ENCODE measurements around the gene ATP6V1B1. TPM values are rescaled to one million over a fixed set of nuclear protein-coding genes. Genes with fewer than 3 reads are reported as not detected.

ATP6V1B1 gene
- total and polyA plus RNA-seq, 2 of the 4 experiments (the other 2 are of a cell fraction), result 1.3 TPM; not detected in 1

DNA sequence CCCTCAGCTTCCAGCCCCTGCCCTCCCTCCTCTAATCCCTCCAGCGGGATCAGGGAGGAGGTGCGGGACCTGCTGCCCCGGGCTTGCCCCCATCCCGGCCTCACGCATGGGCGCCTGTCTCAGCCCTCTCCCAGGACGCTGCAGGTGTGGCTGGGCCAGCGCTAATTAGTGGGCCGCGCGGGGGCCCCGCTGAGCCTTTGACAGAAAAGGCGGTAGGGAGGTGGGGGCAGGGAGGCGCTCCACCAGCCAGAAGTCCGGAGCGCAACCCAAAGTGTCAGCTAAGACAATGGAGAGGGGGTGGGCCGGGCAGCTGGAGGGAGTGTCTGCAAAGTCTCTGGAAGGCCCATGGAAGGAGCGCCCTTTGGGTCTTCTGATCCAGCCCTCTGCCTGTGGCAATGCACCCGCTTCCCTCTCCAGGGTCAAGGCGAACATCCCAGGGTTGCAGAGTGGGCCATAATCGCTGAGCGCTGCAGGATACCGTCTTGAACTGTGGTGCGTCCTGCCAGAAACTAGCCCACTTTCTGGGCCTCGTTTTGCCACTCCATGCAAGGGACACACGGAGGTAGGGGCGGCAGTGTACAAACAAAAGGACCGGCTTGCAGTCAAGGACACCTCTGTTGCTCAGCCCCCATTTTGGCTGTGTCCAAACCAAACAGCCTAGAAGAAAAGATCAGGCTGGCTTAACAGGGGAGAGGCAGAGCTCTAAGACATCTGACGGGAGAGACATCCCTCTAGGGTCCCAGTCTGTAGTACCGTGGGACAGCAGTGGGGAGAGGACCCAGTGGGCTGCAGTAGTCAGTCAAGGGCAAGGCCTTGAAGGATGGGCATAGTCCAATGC is 3.5 kb downstream of the ATP6V1B1 start:
- intact Hi-C loops (cut with micrococcal nuclease), result no loop called here
- Histone ChIP-seq H4K20me1 (ENCODE audit: insufficient read depth, low read length) (no peaks in the 10 kb centered on the region; the same call in none of the 2 replicates), H2AFZ (replicated peaks; ENCODE audit: low read length, poor library complexity) (no peak overlapping the region), H4K91ac (ENCODE audit: insufficient read depth, low read depth, low read length) (no peak overlapping the region), H3K4me3 (ENCODE audit: insufficient read depth, low read depth, low read length) (no peak overlapping the region), H3K27ac (ENCODE audit: insufficient read depth, low read length) (no peak overlapping the region), H3K4me2 (ENCODE audit: low read depth, low read length) (no peak overlapping the region), H3K18ac (ENCODE audit: low read depth, low read length) (no peak overlapping the region), H3K14ac (replicated peaks; ENCODE audit: low read depth, low read length) (no peak overlapping the region), H3K27me3 (ENCODE audit: control insufficient read depth, insufficient read depth, low read length) (peaks cover 2% of the 10 kb centered on the region; the same call in 1 of the 2 replicates), H2BK120ac (ENCODE audit: low read depth, low read length) (no peak overlapping the region), H3K9ac (ENCODE audit: low read depth, low read length) (no peak overlapping the region), H3K4me1 (ENCODE audit: control insufficient read depth, insufficient read depth, low read length) (no peaks in the 10 kb centered on the region), H2AK5ac (ENCODE audit: low read depth, low read length) (no peak overlapping the region), H2BK15ac (ENCODE audit: low read depth, low read length) (no peak overlapping the region), H2BK20ac (ENCODE audit: low read depth, low read length) (no peak overlapping the region), H4K8ac (ENCODE audit: low read depth in 2 of 2, low read length in 2 of 2) (no peak overlapping the region), H3K79me1 (ENCODE audit: low read depth in 1 of 2, low read length in 2 of 2) (no peaks in the 10 kb centered on the region), H3K4ac (ENCODE audit: low read depth, low read length) (no peak overlapping the region), H3K56ac (ENCODE audit: extremely low read depth, insufficient read depth, low read length) (no peak overlapping the region), H3K36me3 (ENCODE audit: control insufficient read depth, insufficient read depth, low read length) (no peaks in the 10 kb centered on the region), H3K9me3 (ENCODE audit: control insufficient read depth, insufficient read depth, low read length) (no peaks in the 10 kb centered on the region), H4K5ac (ENCODE audit: low read depth, low read length) (no peak overlapping the region), H2AK9ac (replicated peaks; ENCODE audit: low read depth, low read length, poor library complexity) (peak overlapping the region; percentile 28), H3K23ac (ENCODE audit: low read depth, low read length) (no peak overlapping the region), H3K9me1 (ENCODE audit: insufficient read depth, low read length) (no peaks in the 10 kb centered on the region), H2BK5ac (ENCODE audit: low read depth, low read length, poor library complexity, severe bottlenecking) (no peak overlapping the region)
- in situ Hi-C loops (cut with MboI; ENCODE audit: low sequenced_read_pairs), result no loop called here
- ChIA-PET CTCF (interaction anchor here (1.0 kb wide), 1 partner anchor 9 kb away, joined by 3 read pairs; no protein-coding TSS in a partner anchor), POLR2A (ENCODE audit: unreplicated experiment) (no interaction called here)
- BruUV-seq (replicated peaks), result no TSS peak
- DNase-seq (no peak), ATAC-seq (ENCODE audit: low read depth) (no peak)
- dilution Hi-C loops (cut with HindIII; ENCODE audit: low sequenced_read_pairs, unreplicated experiment), result no loop called here
- TF ChIP-seq, protein P1, sequence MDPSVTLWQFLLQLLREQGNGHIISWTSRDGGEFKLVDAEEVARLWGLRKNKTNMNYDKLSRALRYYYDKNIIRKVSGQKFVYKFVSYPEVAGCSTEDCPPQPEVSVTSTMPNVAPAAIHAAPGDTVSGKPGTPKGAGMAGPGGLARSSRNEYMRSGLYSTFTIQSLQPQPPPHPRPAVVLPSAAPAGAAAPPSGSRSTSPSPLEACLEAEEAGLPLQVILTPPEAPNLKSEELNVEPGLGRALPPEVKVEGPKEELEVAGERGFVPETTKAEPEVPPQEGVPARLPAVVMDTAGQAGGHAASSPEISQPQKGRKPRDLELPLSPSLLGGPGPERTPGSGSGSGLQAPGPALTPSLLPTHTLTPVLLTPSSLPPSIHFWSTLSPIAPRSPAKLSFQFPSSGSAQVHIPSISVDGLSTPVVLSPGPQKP (IDR thresholded peaks at IDR 0.05; ENCODE audit: borderline replicate concordance, low read depth, low read length), result no peak
- no peak for TF ChIP-seq RAD21 (IDR thresholded peaks at IDR 0.05; ENCODE audit: low read length)
- TF ChIP-seq FOS (IDR thresholded peaks at IDR 0.05; ENCODE audit: low read depth, low read length), result no peak
- TF ChIP-seq POLR2A (IDR thresholded peaks at IDR 0.05; ENCODE audit: low read depth, low read length), result no peak
- no peak for TF ChIP-seq MAFK (IDR thresholded peaks at IDR 0.05; ENCODE audit: low read depth, low read length)
- WGBS, 2 experiments (ENCODE audit: extremely low coverage in 2 of 2, insufficient read length in 1 of 2), result 47% methylated on average over 10 of the region's 30 CpGs; no CpG with 5 or more reads in 1 of the 2 experiments

All from IMR-90 (cell line).